Measurements from ENCODE around the gene SNX24. TPM values are rescaled to one million over a fixed set of nuclear protein-coding genes. Genes with fewer than 3 reads are reported as not detected.

Gene SNX24
- total and polyA plus RNA-seq, 4 donors, result 6.3 to 10.1 (median 9.1) TPM

DNA sequence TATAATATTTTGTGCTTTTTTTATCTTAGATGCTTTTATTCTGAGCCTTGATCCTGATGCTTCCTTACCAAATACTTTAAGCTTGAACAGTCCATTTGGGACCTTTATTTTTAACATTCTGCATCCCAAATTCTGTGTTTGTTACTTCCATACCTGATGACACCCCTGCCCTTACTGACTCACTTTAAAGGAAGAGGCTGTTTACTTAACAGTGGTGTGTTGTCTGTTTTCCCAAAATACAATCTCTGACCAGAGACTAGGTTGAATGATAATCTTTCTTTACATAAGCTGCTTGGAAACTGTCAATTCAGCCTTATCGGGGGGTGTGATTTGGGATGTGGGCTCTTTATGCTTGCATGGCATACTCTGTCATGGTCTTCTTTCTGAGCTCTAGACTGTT is 71.1 kb downstream of the SNX24 start:
- no peak for DNase-seq (ENCODE audit: low spot score)
- Histone ChIP-seq H3K9me3 (ENCODE audit: control insufficient read depth in 4 of 4, low read length in 3 of 4) (no peaks in the 10 kb centered on the region), H3K9ac (ENCODE audit: low read depth in 1 of 2, low read length in 2 of 2) (no peak overlapping the region), H3K27ac (ENCODE audit: low read depth in 1 of 2, low read length in 2 of 2) (no peak overlapping the region), H3K4me1 (ENCODE audit: control insufficient read depth in 4 of 4, insufficient read depth in 4 of 4, low read length in 3 of 4) (peaks cover 0 to 13% (median 5%) of the 10 kb centered on the region in 4 donors), H3K4me3 (ENCODE audit: low read depth in 1 of 3, low read length in 3 of 3) (no peak overlapping the region), H3K27me3 (ENCODE audit: control insufficient read depth in 4 of 4, insufficient read depth in 4 of 4, low read length in 3 of 4) (no peaks in the 10 kb centered on the region), H3K36me3 (ENCODE audit: control insufficient read depth in 4 of 4, insufficient read depth in 3 of 4, low read depth in 1 of 4, low read length in 3 of 4) (no peaks in the 10 kb centered on the region)
- WGBS, result 90% methylated on average over 1 of the region's 1 CpG
- no peak for TF ChIP-seq RXRA (IDR thresholded peaks at IDR 0.05)
- no peak for TF ChIP-seq HNF4A (conservative IDR thresholded peaks at IDR 0.05)
- TF ChIP-seq, protein P1, sequence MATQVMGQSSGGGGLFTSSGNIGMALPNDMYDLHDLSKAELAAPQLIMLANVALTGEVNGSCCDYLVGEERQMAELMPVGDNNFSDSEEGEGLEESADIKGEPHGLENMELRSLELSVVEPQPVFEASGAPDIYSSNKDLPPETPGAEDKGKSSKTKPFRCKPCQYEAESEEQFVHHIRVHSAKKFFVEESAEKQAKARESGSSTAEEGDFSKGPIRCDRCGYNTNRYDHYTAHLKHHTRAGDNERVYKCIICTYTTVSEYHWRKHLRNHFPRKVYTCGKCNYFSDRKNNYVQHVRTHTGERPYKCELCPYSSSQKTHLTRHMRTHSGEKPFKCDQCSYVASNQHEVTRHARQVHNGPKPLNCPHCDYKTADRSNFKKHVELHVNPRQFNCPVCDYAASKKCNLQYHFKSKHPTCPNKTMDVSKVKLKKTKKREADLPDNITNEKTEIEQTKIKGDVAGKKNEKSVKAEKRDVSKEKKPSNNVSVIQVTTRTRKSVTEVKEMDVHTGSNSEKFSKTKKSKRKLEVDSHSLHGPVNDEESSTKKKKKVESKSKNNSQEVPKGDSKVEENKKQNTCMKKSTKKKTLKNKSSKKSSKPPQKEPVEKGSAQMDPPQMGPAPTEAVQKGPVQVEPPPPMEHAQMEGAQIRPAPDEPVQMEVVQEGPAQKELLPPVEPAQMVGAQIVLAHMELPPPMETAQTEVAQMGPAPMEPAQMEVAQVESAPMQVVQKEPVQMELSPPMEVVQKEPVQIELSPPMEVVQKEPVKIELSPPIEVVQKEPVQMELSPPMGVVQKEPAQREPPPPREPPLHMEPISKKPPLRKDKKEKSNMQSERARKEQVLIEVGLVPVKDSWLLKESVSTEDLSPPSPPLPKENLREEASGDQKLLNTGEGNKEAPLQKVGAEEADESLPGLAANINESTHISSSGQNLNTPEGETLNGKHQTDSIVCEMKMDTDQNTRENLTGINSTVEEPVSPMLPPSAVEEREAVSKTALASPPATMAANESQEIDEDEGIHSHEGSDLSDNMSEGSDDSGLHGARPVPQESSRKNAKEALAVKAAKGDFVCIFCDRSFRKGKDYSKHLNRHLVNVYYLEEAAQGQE (IDR thresholded peaks at IDR 0.05), result no peak
- no peak for TF ChIP-seq HNF4G (IDR thresholded peaks at IDR 0.05)
- TF ChIP-seq YY1 (IDR thresholded peaks at IDR 0.05), result no peak
- no peak for TF ChIP-seq FOXA1 (IDR thresholded peaks at IDR 0.05)
- TF ChIP-seq, protein P2, sequence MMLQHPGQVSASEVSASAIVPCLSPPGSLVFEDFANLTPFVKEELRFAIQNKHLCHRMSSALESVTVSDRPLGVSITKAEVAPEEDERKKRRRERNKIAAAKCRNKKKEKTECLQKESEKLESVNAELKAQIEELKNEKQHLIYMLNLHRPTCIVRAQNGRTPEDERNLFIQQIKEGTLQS (IDR thresholded peaks at IDR 0.05), result no peak
- TF ChIP-seq, protein P3, sequence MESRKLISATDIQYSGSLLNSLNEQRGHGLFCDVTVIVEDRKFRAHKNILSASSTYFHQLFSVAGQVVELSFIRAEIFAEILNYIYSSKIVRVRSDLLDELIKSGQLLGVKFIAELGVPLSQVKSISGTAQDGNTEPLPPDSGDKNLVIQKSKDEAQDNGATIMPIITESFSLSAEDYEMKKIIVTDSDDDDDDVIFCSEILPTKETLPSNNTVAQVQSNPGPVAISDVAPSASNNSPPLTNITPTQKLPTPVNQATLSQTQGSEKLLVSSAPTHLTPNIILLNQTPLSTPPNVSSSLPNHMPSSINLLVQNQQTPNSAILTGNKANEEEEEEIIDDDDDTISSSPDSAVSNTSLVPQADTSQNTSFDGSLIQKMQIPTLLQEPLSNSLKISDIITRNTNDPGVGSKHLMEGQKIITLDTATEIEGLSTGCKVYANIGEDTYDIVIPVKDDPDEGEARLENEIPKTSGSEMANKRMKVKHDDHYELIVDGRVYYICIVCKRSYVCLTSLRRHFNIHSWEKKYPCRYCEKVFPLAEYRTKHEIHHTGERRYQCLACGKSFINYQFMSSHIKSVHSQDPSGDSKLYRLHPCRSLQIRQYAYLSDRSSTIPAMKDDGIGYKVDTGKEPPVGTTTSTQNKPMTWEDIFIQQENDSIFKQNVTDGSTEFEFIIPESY (IDR thresholded peaks at IDR 0.05), result no peak
- no peak for TF ChIP-seq JUND (IDR thresholded peaks at IDR 0.05)
- no peak for TF ChIP-seq NR2F2 (IDR thresholded peaks at IDR 0.05)
- TF ChIP-seq, protein P4, sequence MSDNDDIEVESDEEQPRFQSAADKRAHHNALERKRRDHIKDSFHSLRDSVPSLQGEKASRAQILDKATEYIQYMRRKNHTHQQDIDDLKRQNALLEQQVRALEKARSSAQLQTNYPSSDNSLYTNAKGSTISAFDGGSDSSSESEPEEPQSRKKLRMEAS (IDR thresholded peaks at IDR 0.05), result no peak
- TF ChIP-seq EGR1 (IDR thresholded peaks at IDR 0.05; ENCODE audit: low read depth in 2 of 2), result no peak
- TF ChIP-seq TAF1 (conservative IDR thresholded peaks at IDR 0.05), result no peak

DNA sequence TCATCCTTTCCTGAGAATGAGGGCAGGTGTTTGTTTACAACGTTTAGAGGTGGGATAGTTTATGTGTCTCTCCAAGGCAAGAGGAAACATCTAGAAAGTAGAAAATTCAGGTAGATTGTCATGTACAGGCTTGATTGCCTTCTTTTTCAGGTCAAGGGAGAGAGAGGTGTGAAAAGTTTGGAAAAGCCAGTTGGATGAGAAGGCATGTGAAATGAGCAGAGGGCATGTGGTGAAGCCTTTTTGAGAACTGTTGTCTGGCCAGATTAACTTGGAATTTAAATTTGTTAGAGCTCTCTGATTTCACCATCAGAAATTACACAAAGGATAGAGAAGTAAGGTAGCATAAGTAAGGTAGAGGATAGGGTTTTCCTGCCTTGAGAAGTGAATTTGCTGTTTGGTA is 74.6 kb downstream of the SNX24 start:
- H3K9ac ChIP-seq (ENCODE audit: low read depth in 1 of 2, low read length in 2 of 2), result no peak overlapping the region
- DNase-seq (ENCODE audit: low spot score), result no peak
- no peaks in the 10 kb centered on the region for H3K9me3 ChIP-seq (ENCODE audit: control insufficient read depth in 4 of 4, low read length in 3 of 4)
- H3K4me1 ChIP-seq (ENCODE audit: control insufficient read depth in 4 of 4, insufficient read depth in 4 of 4, low read length in 3 of 4), result peaks cover 0 to 12% (median 5%) of the 10 kb centered on the region in 4 donors
- H3K4me3 ChIP-seq (ENCODE audit: low read depth in 1 of 3, low read length in 3 of 3), result no peak overlapping the region
- no peak overlapping the region for H3K27ac ChIP-seq (ENCODE audit: low read depth in 1 of 2, low read length in 2 of 2)
- WGBS, result 61% methylated on average over 1 of the region's 1 CpG
- TF ChIP-seq RAD21 (IDR thresholded peaks at IDR 0.05) (no peak), RXRA (IDR thresholded peaks at IDR 0.05) (no peak), FOXA1 (IDR thresholded peaks at IDR 0.05) (no peak), SP1 (IDR thresholded peaks at IDR 0.05) (no peak), FOXA2 (IDR thresholded peaks at IDR 0.05) (no peak), TAF1 (conservative IDR thresholded peaks at IDR 0.05) (no peak), HNF4A (conservative IDR thresholded peaks at IDR 0.05) (no peak), YY1 (IDR thresholded peaks at IDR 0.05) (no peak), GABPA (IDR thresholded peaks at IDR 0.05 in 1 of 2, conservative IDR thresholded peaks at IDR 0.05 in 1 of 2) (no peak), EGR1 (IDR thresholded peaks at IDR 0.05; ENCODE audit: low read depth in 2 of 2) (no peak), NR2F2 (IDR thresholded peaks at IDR 0.05) (no peak)
- TF ChIP-seq, protein P1 (IDR thresholded peaks at IDR 0.05), result no peak
- TF ChIP-seq, protein P4 (IDR thresholded peaks at IDR 0.05), result no peak
- no peaks in the 10 kb centered on the region for H3K36me3 ChIP-seq (ENCODE audit: control insufficient read depth in 4 of 4, insufficient read depth in 3 of 4, low read depth in 1 of 4, low read length in 3 of 4)
- H3K27me3 ChIP-seq (ENCODE audit: control insufficient read depth in 4 of 4, insufficient read depth in 4 of 4, low read length in 3 of 4), result no peaks in the 10 kb centered on the region
